ENCODE data around the gene EDEM3. TPM values are rescaled to one million over a fixed set of nuclear protein-coding genes. Genes with fewer than 3 reads are reported as not detected.
"Not testable (repeated sequence)": the region's sequence is repeated elsewhere in the genome, so short reads cannot be mapped to it uniquely, and the experiment has no call there.

Gene EDEM3
- polyA plus RNA-seq, 2 of the 4 experiments (the other 2 are of a cell fraction): 10.5 to 24.2 TPM

- WGBS (ENCODE audit: missing lambda C conversion rate): 94% methylated on average over 1 of the region's 1 CpG
- TF ChIP-seq NPAS2 (CRISPR knock-in tag; IDR thresholded peaks at IDR 0.05; ENCODE audit: borderline replicate concordance) (no peak), RAD21 (conservative IDR thresholded peaks at IDR 0.05 in 1 of 2, IDR thresholded peaks at IDR 0.05 in 1 of 2) (no peak), HOXA7 (CRISPR knock-in tag; IDR thresholded peaks at IDR 0.05) (no peak), FOXS1 (CRISPR knock-in tag; IDR thresholded peaks at IDR 0.05) (no peak), BCL3 (IDR thresholded peaks at IDR 0.05) (no peak), CEBPB (IDR thresholded peaks at IDR 0.05) (no peak), NFE2L2 (conservative IDR thresholded peaks at IDR 0.05; ENCODE audit: low read length) (no peak), USF2 (IDR thresholded peaks at IDR 0.05) (no peak), E2F6 (IDR thresholded peaks at IDR 0.05; ENCODE audit: borderline replicate concordance, low read depth) (no peak), EP300 (IDR thresholded peaks at IDR 0.05) (no peak), ESRRA (IDR thresholded peaks at IDR 0.05; ENCODE audit: borderline replicate concordance, low read length) (no peak), TFCP2L1 (CRISPR knock-in tag; IDR thresholded peaks at IDR 0.05) (no peak), ATOH8 (CRISPR knock-in tag; IDR thresholded peaks at IDR 0.05; ENCODE audit: low read depth) (no peak), CTCF (IDR thresholded peaks at IDR 0.05) (no peak), ZFP36 (IDR thresholded peaks at IDR 0.05; ENCODE audit: borderline replicate concordance, partially characterized antibody) (no peak), SREBF2 (IDR thresholded peaks at IDR 0.05) (no peak), KDM5A (IDR thresholded peaks at IDR 0.05) (no peak), EHF (CRISPR knock-in tag; IDR thresholded peaks at IDR 0.05) (no peak), REST (IDR thresholded peaks at IDR 0.05) (no peak)
- H3K4me3 ChIP-seq: no peak overlapping the region
- CTCF ChIA-PET: interaction anchor here (2.2 kb wide), 1 partner anchor 41 kb away, joined by 5 read pairs; no protein-coding TSS in a partner anchor
- no peak for FAIRE-seq
- ATAC-seq: no peak
- no peak for DNase-seq (ENCODE audit: low read depth in 1 of 2, low spot score in 1 of 2)
- POLR2A ChIA-PET: interaction anchor here (1.3 kb wide), 1 partner anchor 10 kb away, joined by 6 read pairs; the partner anchor contains the start of gene EDEM3
- no peak overlapping the region for H3K4me2 ChIP-seq
- H3K4me1 ChIP-seq: peaks cover under 1% of the 10 kb centered on the region; the same call in 2 of the 3 replicates
- no peaks in the 10 kb centered on the region for H3K9me3 ChIP-seq
- H3K27ac ChIP-seq: no peak overlapping the region
Observed at GRCh38 chr1:184764483-184764882, 9.8 kb upstream of the EDEM3 start.

GRCh38 chr1:184763520-184763919 is 8.9 kb upstream of the EDEM3 start:
- H3K27ac ChIP-seq; H3K9me3 ChIP-seq; H3K4me1 ChIP-seq; H3K4me2 ChIP-seq; H3K4me3 ChIP-seq; DNase-seq (ENCODE audit: low read depth in 1 of 2, low spot score in 1 of 2); FAIRE-seq; ATAC-seq: not testable (repeated sequence)
- POLR2A ChIA-PET: interaction anchor here (1.3 kb wide), 1 partner anchor 9 kb away, joined by 6 read pairs; the partner anchor contains the start of gene EDEM3
- CTCF ChIA-PET: interaction anchor here (2.2 kb wide), 1 partner anchor 42 kb away, joined by 5 read pairs; no protein-coding TSS in a partner anchor
- WGBS (ENCODE audit: missing lambda C conversion rate): 70% methylated on average over 3 of the region's 3 CpGs

All from A549 (cell line).